H1 (cell line): ENCODE results near the gene TOMT.
"Not testable (repeated sequence)": the region's sequence is repeated elsewhere in the genome, so short reads cannot be mapped to it uniquely, and the experiment has no call there.

Source experiments
- ATF2 ChIP-seq: IDR thresholded peaks from 2 replicates; pipeline ENCODE4 v1.6.1; 2012; ENCODE audit warnings: low read length, inconsistent platforms
- CTCF ChIP-seq, 3 experiments: IDR thresholded peaks; 1 replicate in 2 of 3; 2 replicates in 1 of 3; pipeline versions ENCODE4 v1.5.1 to v1.6.1; 2011; ENCODE audit warnings: low read length in 3 of 3, mild to moderate bottlenecking in 3 of 3, inconsistent platforms in 2 of 3, low read depth in 1 of 3, moderate library complexity in 1 of 3; ENCODE audit not compliant: insufficient read depth in 1 of 3; ENCODE audit errors: control extremely low read depth in 1 of 3

- not testable (repeated sequence) for TF ChIP-seq ATF2; CTCF (IDR thresholded peaks at IDR 0.05; ENCODE audit: control extremely low read depth in 1 of 3, insufficient read depth in 1 of 3, low read depth in 1 of 3, low read length in 3 of 3)
These were observed 36.4 kb downstream of the TOMT start for GRCh38 chr11:72142086-72142485.
